HFF-Myc (cell line): ENCODE results near the gene GSAP.
"Not testable (repeated sequence)": the region's sequence is repeated elsewhere in the genome, so short reads cannot be mapped to it uniquely, and the experiment has no call there.

Experiments
- DNase-seq: peaks from one replicate; pipeline ENCODE4 v3.0.0-alpha.2; 2011; ENCODE audit warnings: low read depth; ENCODE audit errors: extremely low read depth
- H3K4me3 ChIP-seq: replicated peaks from 2 replicates; pipeline ENCODE4 v1.5.1; 2011; ENCODE audit warnings: low read depth, mild to moderate bottlenecking, control low read depth, low read length
- TF ChIP-seq, protein P1 (sequence below): IDR thresholded peaks from 2 replicates; pipeline ENCODE4 v1.5.1; 2012; ENCODE audit warnings: mild to moderate bottlenecking, low read depth, low read length, control low read depth; ENCODE audit errors: missing control alignments

GSAP gene

DNA sequence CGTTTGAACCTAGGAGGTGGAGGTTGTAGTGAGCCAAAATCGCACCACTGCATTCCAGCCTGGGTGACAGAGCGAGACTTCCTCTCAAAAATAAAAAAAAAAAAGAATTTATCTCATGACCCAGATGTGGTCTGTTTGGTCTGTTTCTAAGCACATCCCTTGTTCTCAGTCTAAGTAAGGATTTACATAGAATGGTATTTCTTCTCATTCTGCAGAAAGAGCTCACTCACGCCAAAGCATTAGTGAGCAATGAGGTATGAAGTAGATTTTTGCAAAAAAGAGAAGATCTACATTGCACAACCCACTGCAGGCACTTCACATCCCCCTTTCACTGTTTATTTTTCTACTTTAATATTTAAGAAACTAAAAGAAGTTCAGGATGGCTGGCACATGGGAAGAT, 140.0 kb downstream of the GSAP start:
- no peak overlapping the region for H3K4me3 ChIP-seq
- no peak for DNase-seq
- TF ChIP-seq, protein P1, sequence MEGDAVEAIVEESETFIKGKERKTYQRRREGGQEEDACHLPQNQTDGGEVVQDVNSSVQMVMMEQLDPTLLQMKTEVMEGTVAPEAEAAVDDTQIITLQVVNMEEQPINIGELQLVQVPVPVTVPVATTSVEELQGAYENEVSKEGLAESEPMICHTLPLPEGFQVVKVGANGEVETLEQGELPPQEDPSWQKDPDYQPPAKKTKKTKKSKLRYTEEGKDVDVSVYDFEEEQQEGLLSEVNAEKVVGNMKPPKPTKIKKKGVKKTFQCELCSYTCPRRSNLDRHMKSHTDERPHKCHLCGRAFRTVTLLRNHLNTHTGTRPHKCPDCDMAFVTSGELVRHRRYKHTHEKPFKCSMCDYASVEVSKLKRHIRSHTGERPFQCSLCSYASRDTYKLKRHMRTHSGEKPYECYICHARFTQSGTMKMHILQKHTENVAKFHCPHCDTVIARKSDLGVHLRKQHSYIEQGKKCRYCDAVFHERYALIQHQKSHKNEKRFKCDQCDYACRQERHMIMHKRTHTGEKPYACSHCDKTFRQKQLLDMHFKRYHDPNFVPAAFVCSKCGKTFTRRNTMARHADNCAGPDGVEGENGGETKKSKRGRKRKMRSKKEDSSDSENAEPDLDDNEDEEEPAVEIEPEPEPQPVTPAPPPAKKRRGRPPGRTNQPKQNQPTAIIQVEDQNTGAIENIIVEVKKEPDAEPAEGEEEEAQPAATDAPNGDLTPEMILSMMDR, result no peak

DNA sequence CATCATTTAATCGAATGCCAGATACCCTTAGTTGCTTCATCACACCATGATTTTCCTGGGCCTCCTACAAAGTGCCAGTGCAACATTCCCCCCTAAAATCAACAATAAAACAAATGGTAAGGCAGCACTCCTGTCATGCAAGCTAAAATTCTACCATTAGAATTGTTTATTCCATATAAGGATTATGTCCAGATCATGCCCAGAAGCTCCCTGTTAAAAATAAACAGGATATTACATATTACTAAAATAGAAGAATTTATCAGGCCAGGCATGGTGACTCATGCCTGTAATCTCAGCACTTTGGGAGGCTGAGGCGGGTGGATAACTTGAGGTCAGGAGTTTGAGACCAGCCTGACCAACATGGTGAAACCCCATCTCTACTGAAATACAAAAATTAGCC, 140.5 kb downstream of the GSAP start:
- not testable (repeated sequence) for DNase-seq, H3K4me3 ChIP-seq

DNA sequence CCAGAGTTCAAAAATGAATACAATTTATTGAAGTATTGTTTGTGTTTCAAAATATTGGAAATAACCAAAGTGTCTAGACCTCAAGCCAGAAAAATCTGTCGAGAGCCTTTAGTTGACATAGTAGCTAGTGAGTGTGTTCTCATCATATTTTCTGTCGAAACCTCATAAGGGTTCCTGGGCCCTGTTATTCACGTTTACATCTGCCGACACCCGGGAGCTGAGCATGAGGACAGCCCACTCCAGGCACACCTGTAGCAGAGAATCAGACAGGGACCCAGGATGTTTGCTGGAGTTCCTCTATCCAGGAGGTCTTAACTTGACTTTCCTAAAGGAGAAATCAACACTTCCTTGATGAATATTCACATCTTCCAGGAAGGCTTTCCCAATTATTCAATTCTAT, 144.4 kb downstream of the GSAP start:
- no peak for DNase-seq
- TF ChIP-seq, protein P1, result no peak
- H3K4me3 ChIP-seq, result no peak overlapping the region

DNA sequence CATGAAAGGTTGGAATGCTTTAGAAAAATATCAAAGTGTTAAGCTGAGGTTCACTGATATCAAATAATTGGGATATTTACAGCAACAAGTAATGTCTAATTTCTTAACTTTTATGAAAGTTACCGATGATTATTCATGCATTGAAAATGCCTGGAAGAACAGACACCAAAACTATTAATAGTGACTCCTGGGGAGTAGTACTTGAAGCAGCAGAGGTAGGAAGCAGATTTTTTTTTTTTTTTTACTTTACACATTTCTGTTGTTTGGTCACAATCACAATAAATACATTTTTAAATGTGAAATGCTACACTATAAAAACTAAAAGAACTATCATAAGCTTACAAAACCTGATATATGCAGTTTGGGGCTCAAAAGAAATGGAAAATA, 146.1 kb downstream of the GSAP start:
- no peak for DNase-seq
- TF ChIP-seq, protein P1, result no peak
- no peak overlapping the region for H3K4me3 ChIP-seq

DNA sequence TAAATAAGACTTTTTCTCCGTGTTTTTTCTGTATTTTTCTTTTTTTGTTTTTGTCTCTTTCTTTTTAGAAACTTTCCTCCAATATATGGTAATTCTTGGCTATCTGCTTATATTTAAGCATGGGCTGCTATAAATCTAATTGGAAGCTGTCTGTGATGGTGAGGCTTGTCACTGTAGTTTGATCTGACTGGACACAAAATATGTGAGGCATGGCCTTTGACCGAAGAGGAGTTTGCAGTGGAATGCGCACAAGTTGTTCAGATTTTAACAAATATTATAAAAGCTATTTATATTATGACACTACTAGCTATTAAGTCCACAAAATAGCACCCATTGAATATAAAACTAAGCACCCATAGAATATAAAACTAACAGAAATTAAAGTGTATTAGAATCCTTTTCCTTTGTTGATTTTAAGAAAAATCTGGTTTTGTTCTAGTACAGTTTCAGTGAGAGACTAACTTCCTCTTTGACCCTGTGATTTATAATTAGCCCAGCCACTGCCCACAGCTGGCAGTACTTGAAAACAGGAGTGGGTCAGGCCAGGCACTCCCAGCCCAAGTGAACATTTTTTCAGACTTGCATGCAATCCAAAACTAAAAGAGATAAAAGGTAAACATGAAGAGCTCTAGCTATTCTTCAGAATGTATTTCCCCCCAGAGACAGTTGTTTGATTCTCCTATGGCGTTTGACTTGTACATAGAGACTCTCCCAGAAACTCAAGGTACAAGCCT, 146.6 kb downstream of the GSAP start:
- DNase-seq, result no peak
- TF ChIP-seq, protein P1, result no peak

DNA sequence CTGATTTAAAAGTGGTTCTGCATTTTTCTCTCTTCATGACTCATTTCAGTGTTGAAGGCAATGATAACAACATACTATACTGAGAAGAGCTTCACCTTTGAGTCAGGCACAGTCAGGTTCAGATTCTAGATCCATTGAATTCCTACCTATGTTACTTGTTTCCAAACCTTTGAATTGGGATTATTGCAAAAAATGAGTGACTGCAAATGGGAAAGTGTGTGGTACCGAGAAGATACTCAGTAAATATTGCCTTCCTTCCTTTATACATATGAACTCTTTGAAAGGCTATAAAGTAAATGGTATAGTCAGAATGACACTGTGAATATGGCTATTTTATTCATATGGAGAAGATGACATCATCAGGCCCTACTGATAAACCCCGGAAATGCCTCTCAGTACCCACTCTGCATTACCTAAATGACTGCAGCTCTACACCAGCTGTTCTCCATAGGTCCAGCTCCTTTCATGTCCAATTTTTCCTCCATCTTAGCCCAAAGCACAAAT, 149.8 kb downstream of the GSAP start:
- no peak overlapping the region for H3K4me3 ChIP-seq
- TF ChIP-seq, protein P1, result no peak
- no peak for DNase-seq

More for the DNA sequence above, 146.6 kb downstream of the GSAP start:
- H3K4me3 ChIP-seq, result no peak overlapping the region

DNA sequence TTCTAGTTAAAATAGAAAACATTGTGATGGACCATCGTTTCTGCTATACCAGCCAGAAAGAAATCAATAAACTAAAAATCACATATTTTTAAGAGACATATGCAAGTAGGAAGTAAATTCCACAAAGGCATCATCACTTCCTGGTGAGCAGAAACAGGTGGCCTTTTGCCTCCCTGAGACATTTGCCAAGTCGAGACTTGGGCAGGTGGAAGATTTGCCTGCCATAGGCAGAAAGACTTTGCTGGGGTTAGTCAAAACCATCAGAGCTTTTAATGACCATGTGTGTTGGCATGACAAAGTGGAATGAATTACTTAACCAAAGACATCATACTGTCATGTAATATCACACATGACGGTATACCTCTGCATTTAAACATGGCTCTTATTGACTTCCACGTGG, 150.5 kb downstream of the GSAP start:
- TF ChIP-seq, protein P1, result no peak

More for the DNA sequence above, 150.5 kb downstream of the GSAP start:
- H3K4me3 ChIP-seq, result no peak overlapping the region
- no peak for DNase-seq
